ENCODE measurements around the gene MKRN3. TPM values are rescaled to one million over a fixed set of nuclear protein-coding genes. Genes with fewer than 3 reads are reported as not detected.

The MKRN3 gene
- total RNA-seq, 6 experiments from 2014 or later, result 0.12 to 0.16 (median 0.14) TPM; not detected in 3

DNA sequence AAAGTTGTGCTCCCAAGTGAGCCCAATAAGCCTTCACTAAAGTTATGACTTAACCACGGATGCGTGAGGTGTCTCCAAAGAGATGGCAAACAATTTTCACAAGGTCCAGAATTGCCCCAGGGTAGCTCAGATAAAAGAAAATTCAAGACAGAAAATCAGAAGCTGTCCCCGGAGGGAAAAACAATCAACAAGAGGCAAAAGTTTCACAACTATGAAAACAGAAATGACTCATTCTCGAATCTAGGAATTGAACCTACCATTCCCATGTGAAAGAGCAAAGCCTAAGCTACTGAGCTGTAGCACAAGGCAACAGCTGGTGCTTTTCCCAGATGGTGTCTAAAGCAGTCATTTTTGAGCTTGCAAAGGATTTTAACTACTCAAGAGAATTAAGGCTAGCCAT, 33.5 kb upstream of the MKRN3 start:
- no peak for DNase-seq
- H3K4me1 Mint-ChIP-seq (ENCODE audit: low read depth), result no peaks in the 10 kb centered on the region
- H3K27ac Mint-ChIP-seq, result no peak overlapping the region
- H3K36me3 Mint-ChIP-seq (ENCODE audit: low read depth), result 0 out of 2 replicates have a peak, but pooled peaks cover 4% of the 10 kb centered on the region
- no peaks in the 10 kb centered on the region for H3K27me3 Mint-ChIP-seq (ENCODE audit: insufficient read depth)
- H3K9me3 Mint-ChIP-seq, result peaks cover 47% of the 10 kb centered on the region
- TF ChIP-seq, protein P1, sequence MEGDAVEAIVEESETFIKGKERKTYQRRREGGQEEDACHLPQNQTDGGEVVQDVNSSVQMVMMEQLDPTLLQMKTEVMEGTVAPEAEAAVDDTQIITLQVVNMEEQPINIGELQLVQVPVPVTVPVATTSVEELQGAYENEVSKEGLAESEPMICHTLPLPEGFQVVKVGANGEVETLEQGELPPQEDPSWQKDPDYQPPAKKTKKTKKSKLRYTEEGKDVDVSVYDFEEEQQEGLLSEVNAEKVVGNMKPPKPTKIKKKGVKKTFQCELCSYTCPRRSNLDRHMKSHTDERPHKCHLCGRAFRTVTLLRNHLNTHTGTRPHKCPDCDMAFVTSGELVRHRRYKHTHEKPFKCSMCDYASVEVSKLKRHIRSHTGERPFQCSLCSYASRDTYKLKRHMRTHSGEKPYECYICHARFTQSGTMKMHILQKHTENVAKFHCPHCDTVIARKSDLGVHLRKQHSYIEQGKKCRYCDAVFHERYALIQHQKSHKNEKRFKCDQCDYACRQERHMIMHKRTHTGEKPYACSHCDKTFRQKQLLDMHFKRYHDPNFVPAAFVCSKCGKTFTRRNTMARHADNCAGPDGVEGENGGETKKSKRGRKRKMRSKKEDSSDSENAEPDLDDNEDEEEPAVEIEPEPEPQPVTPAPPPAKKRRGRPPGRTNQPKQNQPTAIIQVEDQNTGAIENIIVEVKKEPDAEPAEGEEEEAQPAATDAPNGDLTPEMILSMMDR (IDR thresholded peaks at IDR 0.05), result no peak
- no peak overlapping the region for H3K4me3 Mint-ChIP-seq

- TF ChIP-seq, protein P1 (IDR thresholded peaks at IDR 0.05), result no peak
- no peak overlapping the region for H3K4me3 Mint-ChIP-seq
- H3K27ac Mint-ChIP-seq, result no peak overlapping the region
- H3K27me3 Mint-ChIP-seq (ENCODE audit: insufficient read depth), result no peaks in the 10 kb centered on the region; the same call in 1 of the 2 replicates
- peaks cover 45% of the 10 kb centered on the region for H3K9me3 Mint-ChIP-seq
- 0 out of 2 replicates have a peak, but pooled peaks cover 4% of the 10 kb centered on the region for H3K36me3 Mint-ChIP-seq (ENCODE audit: low read depth)
- DNase-seq, result no peak
- H3K4me1 Mint-ChIP-seq (ENCODE audit: low read depth), result no peaks in the 10 kb centered on the region
Observed at GRCh38 chr15:23536659-23537058, 28.8 kb upstream of the MKRN3 start.

DNA sequence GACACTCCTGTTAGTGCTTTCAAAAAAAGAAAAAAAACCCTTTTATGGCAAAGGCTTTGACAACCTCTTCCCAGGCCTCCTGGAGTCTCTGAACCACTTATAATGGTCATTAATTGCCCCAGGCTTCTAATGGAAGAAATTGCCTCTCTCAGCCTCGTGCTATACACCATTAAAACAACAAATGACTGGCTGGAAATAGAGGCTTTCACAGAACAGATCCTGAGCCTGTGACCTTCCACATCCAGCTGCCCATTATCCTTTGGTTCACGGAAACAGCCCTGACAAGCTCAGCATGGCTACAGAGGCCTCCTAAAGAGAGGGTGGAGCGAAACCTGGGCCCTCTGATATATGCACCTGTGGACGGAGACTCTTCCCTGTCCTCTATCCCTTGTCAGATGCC, 26.8 kb upstream of the MKRN3 start:
- no peak overlapping the region for H3K4me3 Mint-ChIP-seq
- no peak for DNase-seq
- 0 out of 2 replicates have a peak, but pooled peaks cover 4% of the 10 kb centered on the region for H3K36me3 Mint-ChIP-seq (ENCODE audit: low read depth)
- H3K27ac Mint-ChIP-seq, result no peak overlapping the region
- TF ChIP-seq, protein P1 (IDR thresholded peaks at IDR 0.05), result no peak
- H3K27me3 Mint-ChIP-seq (ENCODE audit: insufficient read depth), result no peaks in the 10 kb centered on the region; the same call in 1 of the 2 replicates
- no peaks in the 10 kb centered on the region for H3K4me1 Mint-ChIP-seq (ENCODE audit: low read depth)
- peaks cover 50% of the 10 kb centered on the region for H3K9me3 Mint-ChIP-seq

DNA sequence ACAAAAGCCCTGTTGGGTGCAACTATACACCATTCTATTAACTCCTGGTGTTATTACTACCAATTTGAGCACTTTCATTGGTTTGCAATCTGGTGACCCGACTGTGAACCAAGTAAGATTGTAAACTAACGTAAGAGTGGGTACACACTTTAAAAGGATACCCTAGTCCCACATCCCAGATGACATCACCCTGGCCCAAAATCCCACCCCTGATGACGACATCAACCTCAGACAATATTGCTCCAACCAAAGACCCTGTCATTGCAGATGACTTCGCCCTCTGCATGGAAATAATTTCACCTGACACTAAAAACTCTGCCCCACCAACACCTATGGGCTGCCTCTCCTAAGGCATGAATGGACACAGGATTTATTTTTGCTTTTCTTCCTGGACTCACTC, 25.6 kb upstream of the MKRN3 start:
- TF ChIP-seq, protein P1 (IDR thresholded peaks at IDR 0.05), result no peak
- 0 out of 2 replicates have a peak, but pooled peaks cover 4% of the 10 kb centered on the region for H3K36me3 Mint-ChIP-seq (ENCODE audit: low read depth)
- H3K27me3 Mint-ChIP-seq (ENCODE audit: insufficient read depth), result no peaks in the 10 kb centered on the region; the same call in 1 of the 2 replicates
- no peak overlapping the region for H3K27ac Mint-ChIP-seq
- H3K4me1 Mint-ChIP-seq (ENCODE audit: low read depth), result no peaks in the 10 kb centered on the region
- no peak for DNase-seq
- H3K4me3 Mint-ChIP-seq, result no peak overlapping the region
- peaks cover 42% of the 10 kb centered on the region for H3K9me3 Mint-ChIP-seq

DNA sequence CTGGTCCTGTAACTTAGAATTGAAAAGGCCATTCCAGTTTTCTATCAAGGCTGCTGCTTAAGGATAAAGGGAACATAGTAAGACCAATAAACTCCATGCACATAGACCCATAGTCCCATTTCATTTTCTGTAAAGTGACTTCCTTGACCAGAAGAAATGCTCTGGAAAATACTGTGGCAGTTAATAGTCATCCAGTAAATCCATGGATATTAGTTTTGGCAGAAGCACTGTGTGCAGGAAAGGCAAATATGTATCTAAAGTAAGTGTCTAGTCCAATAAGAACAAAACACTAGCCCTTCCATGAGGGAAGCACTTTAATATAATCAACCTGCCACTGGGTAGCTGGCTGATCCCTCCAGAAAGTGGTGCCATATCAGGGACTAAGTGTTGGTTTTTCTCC, 19.3 kb upstream of the MKRN3 start:
- no peaks in the 10 kb centered on the region for H3K4me1 Mint-ChIP-seq (ENCODE audit: low read depth)
- no peak overlapping the region for H3K27ac Mint-ChIP-seq
- TF ChIP-seq, protein P1 (IDR thresholded peaks at IDR 0.05), result no peak
- H3K36me3 Mint-ChIP-seq (ENCODE audit: low read depth), result no peaks in the 10 kb centered on the region
- no peaks in the 10 kb centered on the region for H3K27me3 Mint-ChIP-seq (ENCODE audit: insufficient read depth)
- H3K9me3 Mint-ChIP-seq, result peaks cover 24% of the 10 kb centered on the region
- no peak overlapping the region for H3K4me3 Mint-ChIP-seq
- no peak for DNase-seq

- H3K9me3 Mint-ChIP-seq, result peaks cover 19% of the 10 kb centered on the region; the same call in 1 of the 2 replicates
- no peaks in the 10 kb centered on the region for H3K4me1 Mint-ChIP-seq (ENCODE audit: low read depth)
- H3K27ac Mint-ChIP-seq, result no peak overlapping the region
- H3K4me3 Mint-ChIP-seq, result no peak overlapping the region
- no peaks in the 10 kb centered on the region for H3K27me3 Mint-ChIP-seq (ENCODE audit: insufficient read depth)
- DNase-seq, result no peak
- TF ChIP-seq, protein P1 (IDR thresholded peaks at IDR 0.05), result no peak
- no peaks in the 10 kb centered on the region for H3K36me3 Mint-ChIP-seq (ENCODE audit: low read depth)
Observed at GRCh38 chr15:23548071-23548470, 17.4 kb upstream of the MKRN3 start.
